HG02623 (cell line): ENCODE results near the gene SLC25A51.

Experiments
- ATAC-seq: cut with Tn5 transposase; IDR thresholded peaks from one replicate; pipeline ENCODE4 v1.9.1; 2021; ENCODE audit warnings: moderate library complexity; ENCODE audit not compliant: unreplicated experiment

SLC25A51 gene

DNA sequence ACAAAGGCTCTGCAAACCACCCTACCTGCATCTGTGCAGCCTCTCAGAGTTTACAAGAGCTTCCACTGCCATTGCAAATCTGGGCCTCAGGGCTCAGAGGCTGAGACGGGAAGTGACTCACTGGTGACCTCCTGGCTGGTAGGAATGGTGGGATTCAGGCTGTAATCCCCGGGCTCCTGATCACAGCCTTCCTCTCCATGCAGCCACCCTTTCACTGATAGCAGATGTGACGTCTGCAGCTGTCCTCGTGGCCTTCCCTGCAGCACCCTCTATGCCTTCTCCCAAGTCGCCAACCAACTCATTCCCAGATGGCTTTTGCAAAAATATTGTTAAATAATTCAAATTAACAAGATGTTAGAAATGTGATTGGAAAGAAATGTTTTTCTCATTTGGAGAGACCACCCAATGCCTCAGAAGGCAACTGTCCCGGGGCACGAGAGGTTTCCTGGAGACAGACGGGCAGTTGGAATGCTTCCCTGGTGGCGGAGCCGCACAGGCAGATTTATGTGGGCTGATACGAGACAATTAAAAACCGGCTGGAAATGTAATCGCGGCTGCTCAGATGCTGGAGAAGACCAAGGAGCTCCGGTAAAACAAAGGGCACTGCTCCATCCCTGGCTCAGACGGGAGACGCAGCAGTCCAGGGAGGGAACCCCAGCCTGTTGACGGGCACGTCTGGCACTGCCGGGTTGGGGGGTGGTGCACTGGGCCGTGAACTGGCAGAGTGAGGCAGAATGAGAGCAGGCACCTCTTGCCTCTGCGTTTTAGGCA is 34.4 kb upstream of the SLC25A51 start:
- ATAC-seq: no peak

- no peak for ATAC-seq
Observed at GRCh38 chr9:37937366-37937765, 33.4 kb upstream of the SLC25A51 start.

- ATAC-seq: no peak
Observed at GRCh38 chr9:37936965-37937364, 33.0 kb upstream of the SLC25A51 start.

DNA sequence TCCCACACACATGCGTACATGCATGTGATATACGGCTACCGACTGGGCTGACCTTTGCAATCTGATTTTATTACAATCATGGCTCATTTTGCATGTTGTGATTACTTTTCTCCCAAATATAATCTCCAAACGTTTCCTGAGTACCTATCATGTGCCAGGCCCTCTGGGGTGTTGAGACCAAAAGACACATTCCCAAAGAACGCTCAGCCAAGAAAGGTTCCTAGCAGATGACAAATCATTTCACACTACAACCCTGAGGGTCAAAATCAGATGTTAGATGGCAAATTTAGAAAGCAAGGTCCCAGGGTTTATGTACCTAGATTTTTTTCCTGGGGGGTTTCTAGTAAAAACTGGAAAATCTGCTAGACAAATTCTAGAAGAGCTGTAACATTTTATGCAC is 32.4 kb upstream of the SLC25A51 start:
- no peak for ATAC-seq

DNA sequence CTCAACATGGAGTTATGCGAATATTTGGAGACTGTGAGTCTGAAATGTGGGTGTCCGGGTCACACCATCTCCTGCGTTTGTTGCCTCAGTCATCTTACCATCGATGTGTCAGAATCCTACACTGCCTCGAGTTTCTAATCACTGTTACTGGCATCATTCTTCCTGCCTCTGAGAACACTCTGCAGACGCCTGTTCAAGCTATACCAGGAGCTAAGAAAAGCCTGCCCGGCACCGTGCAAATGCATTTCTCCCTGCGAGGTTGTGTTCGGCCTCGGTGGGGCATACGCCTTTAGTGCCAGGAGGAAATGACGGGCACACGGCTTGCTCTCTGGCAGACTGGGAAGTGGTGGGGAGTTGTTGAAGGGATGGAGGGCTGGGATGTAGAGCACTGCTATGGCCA is 31.2 kb upstream of the SLC25A51 start:
- ATAC-seq: no peak

- no peak for ATAC-seq
Observed at GRCh38 chr9:37931592-37931991, 27.7 kb upstream of the SLC25A51 start.

DNA sequence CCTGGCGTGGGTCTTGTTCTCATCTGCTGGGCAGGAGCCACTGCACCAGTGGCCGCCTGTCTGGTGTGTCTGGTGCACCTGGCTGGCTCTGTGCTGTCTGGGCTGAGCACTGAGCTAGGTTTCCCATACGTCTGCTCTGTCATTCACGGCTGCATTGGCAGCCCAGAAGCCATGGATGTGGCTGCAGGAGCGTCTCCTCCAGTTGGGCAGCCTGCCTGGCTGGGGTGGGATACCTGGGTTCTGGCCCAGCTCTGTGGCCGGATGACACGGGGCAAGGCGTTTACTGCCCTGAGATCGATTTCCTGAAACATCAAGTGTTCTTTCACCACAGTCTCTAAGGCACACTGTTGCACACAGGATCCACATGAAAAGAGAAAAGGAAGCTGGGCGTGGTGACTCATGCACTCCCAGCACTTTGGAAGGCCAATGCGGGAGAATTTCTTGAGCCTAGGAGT is 25.5 kb upstream of the SLC25A51 start:
- ATAC-seq: no peak

- ATAC-seq: no peak
Observed at GRCh38 chr9:37928552-37929430, 24.9 kb upstream of the SLC25A51 start.

- ATAC-seq: no peak
Observed at GRCh38 chr9:37927601-37928551, 23.9 kb upstream of the SLC25A51 start.

DNA sequence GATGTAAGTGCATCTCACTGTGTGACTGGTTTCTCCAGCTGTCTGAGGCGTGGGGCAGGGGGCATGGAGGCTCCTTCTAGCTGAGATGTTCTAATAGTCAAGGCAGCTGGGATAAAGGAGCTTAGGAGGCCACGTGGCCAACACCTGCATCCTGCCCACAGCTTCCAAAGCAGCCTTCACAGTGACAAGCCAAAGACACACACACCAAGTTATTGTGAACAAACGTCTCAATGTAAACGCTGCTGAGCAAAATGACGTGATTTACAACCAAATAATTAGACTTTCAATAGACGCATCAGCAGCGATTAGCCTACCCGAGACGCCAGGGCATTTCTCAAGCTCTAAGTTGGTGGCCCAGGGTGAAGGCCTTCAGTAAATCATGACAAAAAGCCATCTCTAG is 23.2 kb upstream of the SLC25A51 start:
- ATAC-seq: no peak

DNA sequence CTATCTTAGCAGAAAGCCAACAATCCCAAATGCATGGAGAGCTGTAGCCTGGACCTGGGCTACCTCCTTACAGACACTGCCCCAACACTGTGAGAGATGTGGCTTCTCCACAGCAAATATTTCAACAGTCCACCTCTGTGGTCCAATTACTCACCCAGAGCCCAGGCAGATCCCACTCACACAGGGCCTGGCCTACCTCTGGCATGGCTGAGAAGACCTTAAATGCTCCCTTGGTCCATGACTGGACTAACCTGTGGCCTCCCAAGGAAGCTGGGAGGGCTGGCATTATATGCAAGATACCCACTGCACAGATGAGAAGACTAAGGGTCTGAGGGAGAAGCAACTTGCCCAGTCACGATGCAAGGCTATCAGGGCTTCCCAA is 22.8 kb upstream of the SLC25A51 start:
- no peak for ATAC-seq

- ATAC-seq: no peak
Observed at GRCh38 chr9:37925786-37926736, 22.1 kb upstream of the SLC25A51 start.

DNA sequence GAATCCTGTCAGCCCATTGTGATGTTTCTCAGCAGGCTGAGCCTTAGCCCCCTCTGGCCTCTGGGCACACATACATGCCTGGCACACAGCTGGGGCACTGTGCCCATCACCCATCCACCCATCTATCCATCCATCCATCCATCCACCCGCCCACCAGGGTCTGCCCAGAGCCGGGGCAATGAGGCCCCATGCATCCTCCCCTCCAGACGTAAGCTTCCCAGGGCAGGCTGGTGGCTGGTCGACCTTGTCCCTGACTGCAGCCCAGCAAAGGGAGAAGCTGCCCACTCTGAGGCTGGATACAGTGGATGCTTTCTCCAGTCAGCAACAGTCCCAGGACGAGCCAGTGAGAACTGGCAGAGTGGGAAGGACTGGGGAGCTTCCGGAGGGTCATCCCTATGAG is 21.1 kb upstream of the SLC25A51 start:
- ATAC-seq: no peak

GRCh38 chr9:37924538-37924937 is 20.6 kb upstream of the SLC25A51 start:
- no peak for ATAC-seq

DNA sequence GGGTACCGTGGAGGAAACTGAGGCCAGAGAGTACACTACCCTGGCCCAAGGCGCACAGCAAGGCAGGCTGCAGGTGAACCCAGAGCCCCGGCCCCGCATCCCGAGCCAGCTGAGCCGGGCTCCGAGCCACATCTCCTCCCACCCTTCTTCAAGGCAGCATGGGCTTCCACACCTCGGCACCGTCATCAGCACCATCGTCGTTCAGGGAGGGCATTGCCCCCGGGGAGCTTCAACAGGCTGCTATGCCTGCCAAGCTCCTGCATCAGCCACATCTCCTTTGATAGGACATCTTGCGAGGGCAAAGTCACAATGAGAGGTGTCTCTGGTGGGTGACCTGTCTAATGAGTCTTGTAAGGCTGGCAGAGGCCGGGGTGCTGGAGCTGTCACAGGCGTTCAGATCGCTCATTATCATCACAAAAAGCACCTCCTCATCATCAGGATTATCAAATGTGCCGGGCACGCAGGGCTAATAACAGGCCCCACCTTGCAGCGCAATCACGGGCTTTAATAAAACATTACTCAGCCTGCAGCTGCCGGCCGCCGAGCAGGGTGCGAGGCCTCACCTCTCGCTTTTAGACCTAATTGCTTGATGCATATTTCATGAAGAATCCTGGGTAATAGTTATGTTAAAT is 20.0 kb upstream of the SLC25A51 start:
- ATAC-seq: no peak

DNA sequence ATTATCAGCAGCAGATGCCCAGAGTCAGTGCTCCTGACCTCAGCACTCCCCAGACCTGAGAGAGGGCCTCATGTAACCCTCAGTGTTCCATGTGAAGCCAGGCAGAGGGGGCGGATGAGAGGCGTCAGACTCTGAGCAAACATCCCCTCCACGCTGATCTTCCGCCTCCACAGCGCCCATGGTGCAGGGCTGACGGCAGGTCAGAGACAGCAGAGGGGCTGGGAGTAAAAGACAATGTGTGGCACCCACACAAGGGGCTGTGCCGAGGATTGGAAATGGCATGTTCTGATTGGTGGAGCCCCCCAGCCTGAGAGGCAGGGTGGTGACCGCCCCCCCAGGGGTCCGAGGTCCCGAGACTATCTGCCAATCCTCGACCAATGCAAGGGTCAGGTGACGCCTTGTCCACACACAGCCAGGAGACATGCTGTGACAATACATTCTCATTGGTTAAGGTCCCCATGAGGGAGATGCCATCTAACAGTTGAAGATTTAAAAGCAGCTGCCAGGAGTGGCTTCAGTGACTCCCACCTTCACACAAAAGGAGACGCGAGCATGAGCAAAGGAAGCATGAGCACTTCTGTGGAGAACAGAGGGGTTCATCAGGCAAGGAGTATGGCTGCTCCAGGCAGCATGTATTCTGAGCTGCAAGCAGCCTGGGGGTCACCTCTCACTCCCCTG is 19.3 kb upstream of the SLC25A51 start:
- no peak for ATAC-seq

- ATAC-seq: no peak
Observed at GRCh38 chr9:37922363-37923117, 18.6 kb upstream of the SLC25A51 start.
